ENCODE measurements around the gene OBP2A. TPM values are rescaled to one million over a fixed set of nuclear protein-coding genes. Genes with fewer than 3 reads are reported as not detected.
A peak's percentile ranks its signal among the peaks of the same experiment; 100 is the strongest.
"Not testable (repeated sequence)": the region's sequence is repeated elsewhere in the genome, so short reads cannot be mapped to it uniquely, and the experiment has no call there.

The OBP2A gene
- total and polyA plus RNA-seq, 5 donors = not detected

- ATAC-seq (no peak), DNase-seq (peak; percentile 57 to 85 (median 79))
- Histone ChIP-seq H3K9me3 (ENCODE audit: control insufficient read depth, low read length) (no peaks in the 10 kb centered on the region), H3K4me1 (ENCODE audit: control insufficient read depth, insufficient read depth, low read length) (no peaks in the 10 kb centered on the region), H3K27ac (ENCODE audit: low read length) (no peak overlapping the region), H3K4me3 (ENCODE audit: low read length) (no peak overlapping the region), H3K27me3 (ENCODE audit: control insufficient read depth, insufficient read depth) (no peaks in the 10 kb centered on the region)
- 63% methylated on average over 21 of the region's 21 CpGs for WGBS
- intact Hi-C loops (cut with DNase I) = no loop called here
Observed at GRCh38 chr9:135504262-135505243, 41.4 kb upstream of the OBP2A start.

DNA sequence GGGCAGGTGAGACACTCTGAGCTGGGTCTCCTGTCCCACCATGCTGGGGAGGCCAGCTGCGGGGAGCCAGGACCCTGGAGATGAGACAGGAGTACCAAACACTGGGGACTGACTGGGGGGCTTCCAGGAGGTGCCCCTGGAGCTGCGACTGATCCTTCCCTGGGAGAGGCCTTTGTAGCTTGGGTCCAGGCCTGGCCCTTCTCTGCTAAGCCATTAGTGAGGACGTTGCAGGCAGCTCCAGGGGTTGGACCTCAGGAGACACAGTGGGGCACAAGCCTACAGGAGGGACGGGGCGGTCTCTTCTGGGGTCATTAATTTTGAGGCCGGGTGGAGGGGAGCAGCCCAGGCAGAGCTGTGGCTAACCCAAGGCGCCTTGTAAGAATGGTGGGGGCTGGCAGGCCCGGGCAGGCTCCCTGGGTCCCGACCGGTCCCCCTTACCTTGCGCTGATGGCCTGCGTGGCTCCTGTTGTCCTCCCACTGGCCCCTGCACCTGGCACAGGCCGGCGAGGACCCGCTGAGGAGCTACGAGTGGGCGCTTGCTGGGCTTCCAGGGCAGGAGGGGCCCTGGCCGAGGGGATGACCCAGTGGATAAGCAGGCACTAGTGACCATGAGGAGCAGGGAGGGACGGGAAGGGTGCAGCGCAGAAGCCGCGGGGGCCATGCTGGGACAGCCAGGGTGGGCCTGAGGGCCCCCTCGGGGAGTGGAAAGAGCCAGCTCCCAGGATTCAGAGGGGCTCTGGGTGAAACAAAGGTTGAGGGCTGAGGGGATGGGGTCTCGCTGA is 40.3 kb upstream of the OBP2A start:
- intact Hi-C loops (cut with DNase I) = no loop called here
- Histone ChIP-seq H3K27ac (ENCODE audit: low read length) (no peak overlapping the region), H3K9me3 (ENCODE audit: control insufficient read depth, low read length) (no peaks in the 10 kb centered on the region), H3K4me3 (ENCODE audit: low read length) (no peak overlapping the region), H3K4me1 (ENCODE audit: control insufficient read depth, insufficient read depth, low read length) (no peaks in the 10 kb centered on the region), H3K27me3 (ENCODE audit: control insufficient read depth, insufficient read depth) (no peaks in the 10 kb centered on the region)
- no peak for DNase-seq
- no peak for ATAC-seq
- 86% methylated on average over 24 of the region's 24 CpGs for WGBS

DNA sequence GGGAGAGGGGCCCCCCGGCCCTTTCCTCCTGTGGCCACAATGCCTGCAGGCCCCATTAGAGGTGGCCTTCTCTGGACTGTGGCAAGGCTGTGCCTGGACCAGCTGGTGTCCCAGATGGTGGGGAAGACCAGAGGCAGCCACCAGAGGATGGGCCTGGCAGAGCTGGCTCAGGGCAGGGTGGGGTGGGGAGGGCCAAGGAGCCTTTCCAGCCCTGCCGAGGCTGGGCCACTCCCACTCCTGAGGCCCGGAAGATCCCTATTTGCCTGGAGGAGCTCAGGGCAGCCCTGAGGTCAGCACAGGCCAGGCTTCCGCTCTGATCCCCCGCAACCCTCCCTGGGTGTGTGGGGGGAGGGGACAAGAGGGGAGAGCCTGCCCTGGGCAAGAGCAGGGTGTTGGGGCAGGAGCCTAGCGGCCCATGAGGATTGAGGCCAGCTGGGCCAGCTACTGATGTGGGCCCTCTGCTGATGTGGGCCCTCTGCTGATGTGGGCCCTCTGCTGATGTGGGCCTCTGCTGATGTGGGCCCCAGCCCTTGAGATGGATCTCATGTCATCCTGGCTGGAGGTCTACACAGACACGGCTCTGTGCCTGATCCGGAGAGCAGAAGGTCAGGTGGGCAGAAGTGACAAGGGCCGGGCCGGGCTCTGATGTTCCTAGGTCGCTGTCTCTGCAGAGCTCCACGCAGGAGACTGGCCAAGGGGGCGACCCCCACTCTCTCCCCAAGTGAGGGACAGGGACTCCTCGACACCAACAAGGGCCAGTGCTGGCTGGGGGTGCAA is 39.4 kb upstream of the OBP2A start:
- Histone ChIP-seq H3K27me3 (ENCODE audit: control insufficient read depth, insufficient read depth) (no peaks in the 10 kb centered on the region), H3K4me1 (ENCODE audit: control insufficient read depth, insufficient read depth, low read length) (no peaks in the 10 kb centered on the region), H3K27ac (ENCODE audit: low read length) (no peak overlapping the region), H3K9me3 (ENCODE audit: control insufficient read depth, low read length) (no peaks in the 10 kb centered on the region), H3K4me3 (ENCODE audit: low read length) (no peak overlapping the region)
- DNase-seq (peak in 1 of 3 donors; percentile 39), ATAC-seq (peak in 1 of 2 donors; percentile 24)
- intact Hi-C loops (cut with DNase I) = no loop called here
- WGBS = 56% methylated on average over 14 of the region's 14 CpGs

DNA sequence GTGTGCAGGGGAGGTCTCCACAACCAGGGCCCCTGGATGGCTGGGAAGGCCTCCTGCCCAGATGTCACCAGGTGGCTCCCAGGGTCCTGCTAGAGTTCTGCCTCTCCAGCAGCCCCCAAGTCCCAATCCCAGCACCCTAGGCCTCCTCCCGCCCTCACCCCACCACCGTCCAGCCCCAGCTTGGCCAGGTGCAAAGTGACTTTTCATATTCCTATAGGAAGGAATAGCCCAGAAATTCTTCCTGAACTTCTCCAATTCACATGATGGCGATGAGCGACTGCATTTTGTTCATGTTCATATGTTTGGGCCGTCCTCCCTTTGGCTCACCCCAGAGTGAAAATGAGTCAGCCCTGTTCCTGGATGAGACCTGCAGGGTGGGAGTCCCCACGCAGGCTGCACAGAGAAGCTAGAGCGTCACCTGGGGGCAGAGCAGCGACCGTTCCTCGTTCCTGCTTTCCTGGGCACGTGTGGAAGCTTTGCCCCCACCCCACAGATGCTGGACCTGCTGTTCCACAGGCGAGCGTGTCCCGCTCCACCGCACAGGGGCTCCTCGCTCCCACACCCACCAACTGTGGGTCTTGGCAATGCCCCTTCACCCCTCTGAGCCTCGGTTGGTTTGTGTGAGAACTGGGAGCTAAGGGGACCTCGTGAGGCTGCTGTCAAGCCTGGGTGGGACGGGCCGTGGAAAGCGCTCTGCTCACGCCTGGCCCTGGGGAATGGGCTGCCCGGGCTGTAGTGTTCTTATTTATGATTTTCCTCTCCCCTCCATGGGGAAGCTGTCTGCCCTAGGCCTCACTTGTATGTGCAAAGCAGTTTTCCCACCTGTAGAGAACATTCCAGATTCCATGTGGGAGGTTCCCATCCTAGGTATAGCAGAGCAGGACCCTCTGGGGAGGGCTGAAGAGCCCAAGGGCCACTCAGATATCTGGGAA is 38.6 kb upstream of the OBP2A start:
- H3K27ac ChIP-seq (ENCODE audit: low read length) = no peak overlapping the region
- ATAC-seq (no peak), DNase-seq (no peak)
- no peak overlapping the region for H3K4me3 ChIP-seq (ENCODE audit: low read length)
- no peaks in the 10 kb centered on the region for H3K9me3 ChIP-seq (ENCODE audit: control insufficient read depth, low read length)
- H3K4me1 ChIP-seq (ENCODE audit: control insufficient read depth, insufficient read depth, low read length) = no peaks in the 10 kb centered on the region
- WGBS = 87% methylated on average over 23 of the region's 23 CpGs
- intact Hi-C loops (cut with DNase I) = no loop called here
- H3K27me3 ChIP-seq (ENCODE audit: control insufficient read depth, insufficient read depth) = no peaks in the 10 kb centered on the region

DNA sequence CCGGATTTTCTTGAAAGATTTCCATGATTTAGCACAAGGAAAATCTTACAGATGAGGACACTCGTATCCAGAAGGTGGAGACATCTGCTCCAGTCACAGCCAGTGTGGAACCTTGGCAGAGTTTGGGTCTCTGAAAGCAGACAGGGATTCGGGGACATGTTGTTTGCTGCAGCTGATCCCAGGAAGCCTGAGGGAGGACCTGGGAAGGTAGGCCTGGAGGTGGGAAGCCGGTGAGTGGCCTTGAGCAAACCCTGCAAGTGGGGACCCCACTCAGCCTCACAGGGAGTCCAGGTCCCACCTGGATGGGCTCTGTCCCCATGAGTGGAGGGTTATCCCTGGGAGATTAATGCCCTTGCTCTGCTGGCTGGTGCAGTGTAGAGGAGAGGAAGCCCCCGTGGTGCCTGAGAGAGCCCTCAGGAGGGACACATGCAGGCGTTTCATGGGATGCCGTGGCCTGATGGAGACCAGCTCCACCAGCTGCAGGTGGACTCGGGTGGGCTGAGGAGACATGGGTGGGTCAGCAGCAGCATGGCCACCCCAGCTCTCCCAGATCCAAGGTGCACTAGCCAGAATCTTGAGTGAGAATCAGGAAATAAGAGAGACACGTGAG is 37.6 kb upstream of the OBP2A start:
- 91% methylated on average over 9 of the region's 9 CpGs for WGBS
- ATAC-seq (no peak), DNase-seq (no peak)
- Histone ChIP-seq H3K27me3 (ENCODE audit: control insufficient read depth, insufficient read depth) (no peaks in the 10 kb centered on the region), H3K27ac (ENCODE audit: low read length) (no peak overlapping the region), H3K4me3 (ENCODE audit: low read length) (no peak overlapping the region), H3K4me1 (ENCODE audit: control insufficient read depth, insufficient read depth, low read length) (no peaks in the 10 kb centered on the region), H3K9me3 (ENCODE audit: control insufficient read depth, low read length) (no peaks in the 10 kb centered on the region)
- intact Hi-C loops (cut with DNase I) = no loop called here

DNA sequence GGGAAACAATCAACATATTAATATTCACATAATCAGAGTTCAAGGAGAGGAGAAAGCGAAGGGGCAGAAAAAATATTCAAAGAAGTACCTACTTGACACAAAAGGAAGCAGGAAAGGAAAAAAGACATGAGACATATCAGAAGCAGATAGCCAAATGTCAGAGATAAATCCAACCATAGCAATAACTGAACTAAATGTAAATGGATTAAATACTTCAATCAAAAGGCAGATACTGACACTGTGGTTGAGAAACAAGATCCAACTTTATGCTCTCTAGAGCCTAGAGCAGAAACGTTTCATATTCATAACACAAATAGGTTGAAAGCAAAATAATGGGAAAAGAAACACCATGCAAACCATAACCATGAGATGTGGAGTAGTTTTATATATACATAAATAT is 36.5 kb upstream of the OBP2A start:
- Histone ChIP-seq H3K4me1 (ENCODE audit: control insufficient read depth, insufficient read depth, low read length) (no peaks in the 10 kb centered on the region), H3K27me3 (ENCODE audit: control insufficient read depth, insufficient read depth) (no peaks in the 10 kb centered on the region), H3K27ac (ENCODE audit: low read length) (no peak overlapping the region), H3K4me3 (ENCODE audit: low read length) (no peak overlapping the region), H3K9me3 (ENCODE audit: control insufficient read depth, low read length) (no peaks in the 10 kb centered on the region)
- no peak for DNase-seq
- WGBS = 86% methylated on average over 2 of the region's 2 CpGs
- no peak for ATAC-seq
- intact Hi-C loops (cut with DNase I) = no loop called here

DNA sequence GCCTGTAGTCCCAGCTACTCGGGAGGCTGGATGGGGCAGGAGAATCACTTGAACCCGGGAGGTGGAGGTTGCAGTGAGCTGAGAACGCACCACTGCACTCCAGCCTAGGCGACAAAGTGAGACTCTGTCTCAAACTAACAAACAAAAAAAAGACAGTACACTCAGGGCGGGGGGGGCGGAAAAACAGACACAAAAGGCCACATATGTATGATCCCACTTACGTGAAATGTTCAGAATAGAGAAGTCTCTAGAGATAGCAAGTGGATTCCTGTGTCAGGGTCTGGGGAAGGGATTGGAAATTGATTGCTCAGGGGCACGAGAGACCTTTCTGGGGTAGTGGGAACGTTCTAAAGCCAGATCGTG is 33.7 kb upstream of the OBP2A start:
- H3K27me3 ChIP-seq (ENCODE audit: control insufficient read depth, insufficient read depth) = no peaks in the 10 kb centered on the region
- 83% methylated on average over 10 of the region's 10 CpGs for WGBS
- no peaks in the 10 kb centered on the region for H3K4me1 ChIP-seq (ENCODE audit: control insufficient read depth, insufficient read depth, low read length)
- intact Hi-C loops (cut with DNase I) = no loop called here
- no peak overlapping the region for H3K27ac ChIP-seq (ENCODE audit: low read length)
- DNase-seq (no peak), ATAC-seq (no peak)
- H3K4me3 ChIP-seq (ENCODE audit: low read length) = no peak overlapping the region
- H3K9me3 ChIP-seq (ENCODE audit: control insufficient read depth, low read length) = no peaks in the 10 kb centered on the region

DNA sequence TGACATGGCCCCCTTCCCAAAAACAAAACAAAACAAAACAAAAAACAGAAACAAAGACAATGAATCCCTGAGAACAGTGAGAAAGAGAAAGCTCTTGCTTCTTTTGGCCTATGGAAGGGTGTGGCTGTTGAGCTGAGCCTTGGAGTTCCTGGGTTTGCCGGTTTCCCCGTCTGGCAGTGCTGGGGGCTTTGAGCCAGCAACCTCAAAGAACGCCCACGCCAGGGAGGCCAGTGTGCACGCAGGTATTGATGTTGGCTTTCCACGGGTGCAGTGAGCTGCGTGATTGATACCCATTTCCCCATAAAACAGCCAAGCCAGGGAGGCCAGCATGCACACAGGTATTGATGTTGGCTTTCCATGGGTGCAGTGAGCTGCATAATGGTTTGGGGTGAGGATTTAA is 33.0 kb upstream of the OBP2A start:
- DNase-seq (no peak), ATAC-seq (peak in 1 of 2 donors; percentile 25)
- no peak overlapping the region for H3K27ac ChIP-seq (ENCODE audit: low read length)
- no peak overlapping the region for H3K4me3 ChIP-seq (ENCODE audit: low read length)
- intact Hi-C loops (cut with DNase I) = no loop called here
- H3K9me3 ChIP-seq (ENCODE audit: control insufficient read depth, low read length) = no peaks in the 10 kb centered on the region
- H3K27me3 ChIP-seq (ENCODE audit: control insufficient read depth, insufficient read depth) = no peaks in the 10 kb centered on the region
- no peaks in the 10 kb centered on the region for H3K4me1 ChIP-seq (ENCODE audit: control insufficient read depth, insufficient read depth, low read length)
- 75% methylated on average over 7 of the region's 7 CpGs for WGBS

DNA sequence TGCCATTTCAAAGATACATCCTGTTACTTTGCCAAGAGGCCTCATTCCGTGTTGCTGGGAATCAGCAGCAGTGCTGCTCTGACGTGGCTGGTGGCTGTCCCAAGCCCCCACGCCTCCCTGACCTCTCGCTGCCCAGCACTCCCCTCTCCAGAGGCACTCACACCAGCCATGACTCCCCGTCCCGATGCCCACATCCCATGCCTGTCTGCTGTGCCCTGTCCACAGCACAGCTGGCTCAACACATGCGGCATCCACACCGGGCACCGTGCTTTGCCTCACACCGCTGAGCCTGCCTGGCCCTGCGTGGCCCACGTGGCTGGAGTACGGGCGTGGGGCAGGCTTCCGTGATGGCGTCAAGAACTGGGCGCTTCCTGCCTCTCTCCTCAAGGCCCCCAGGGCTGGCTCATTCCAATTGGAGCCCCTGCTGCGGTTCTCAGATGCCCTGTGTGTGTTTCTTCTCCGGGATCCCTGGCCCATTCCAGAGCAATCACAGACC is 32.5 kb upstream of the OBP2A start:
- DNase-seq (no peak), ATAC-seq (peak in 1 of 2 donors; percentile 52)
- H3K4me1 ChIP-seq (ENCODE audit: control insufficient read depth, insufficient read depth, low read length) = no peaks in the 10 kb centered on the region
- WGBS = 79% methylated on average over 19 of the region's 19 CpGs
- no peak overlapping the region for H3K4me3 ChIP-seq (ENCODE audit: low read length)
- H3K9me3 ChIP-seq (ENCODE audit: control insufficient read depth, low read length) = no peaks in the 10 kb centered on the region
- H3K27me3 ChIP-seq (ENCODE audit: control insufficient read depth, insufficient read depth) = no peaks in the 10 kb centered on the region
- intact Hi-C loops (cut with DNase I) = no loop called here
- H3K27ac ChIP-seq (ENCODE audit: low read length) = no peak overlapping the region

DNA sequence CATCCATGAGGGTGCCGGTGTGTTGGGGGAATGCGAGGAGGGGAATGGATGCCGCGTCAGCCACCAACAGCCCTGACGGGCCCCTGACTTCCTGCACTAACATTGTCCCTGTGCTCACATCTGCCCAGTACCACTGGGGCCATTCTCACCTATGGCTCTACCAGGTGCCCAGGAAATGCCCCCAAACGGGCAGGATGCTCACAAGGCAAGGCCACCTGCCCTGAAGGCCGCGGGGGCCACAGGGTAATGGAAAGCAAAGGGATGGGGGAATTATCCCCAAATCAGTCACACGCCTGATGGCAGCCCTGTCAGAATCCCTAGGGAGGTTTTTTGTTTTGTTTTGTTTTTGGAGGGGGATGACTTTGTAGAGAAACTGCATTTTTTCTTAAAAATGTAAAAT is 32.0 kb upstream of the OBP2A start:
- H3K27me3 ChIP-seq (ENCODE audit: control insufficient read depth, insufficient read depth); DNase-seq; H3K27ac ChIP-seq (ENCODE audit: low read length); H3K4me1 ChIP-seq (ENCODE audit: control insufficient read depth, insufficient read depth, low read length); H3K4me3 ChIP-seq (ENCODE audit: low read length); intact Hi-C loops (cut with DNase I); H3K9me3 ChIP-seq (ENCODE audit: control insufficient read depth, low read length): not testable (repeated sequence)
- peak in 1 of 2 donors; percentile 28 for ATAC-seq
- 81% methylated on average over 9 of the region's 9 CpGs for WGBS
